ENCODE data around the gene USP21.

Gene USP21

GRCh38 chr1:161162806-161163205 lies 3.5 kb downstream of the USP21 start:
- Histone ChIP-seq H3K4me3 (ENCODE audit: low read depth in 1 of 2, low read length in 2 of 2) (no peak overlapping the region), H3K27ac (ENCODE audit: low read length) (no peak overlapping the region)
- ATAC-seq (ENCODE audit: insufficient read depth, low read depth) = no peak

GRCh38 chr1:161163793-161164192 lies 4.5 kb downstream of the USP21 start:
- H3K79me2 ChIP-seq (ENCODE audit: insufficient read depth, low read length) = peaks cover 28% of the 10 kb centered on the region
- peaks cover 82% of the 10 kb centered on the region for H3K4me1 ChIP-seq (ENCODE audit: insufficient read depth, low read length)
- no peaks in the 10 kb centered on the region for H4K20me1 ChIP-seq (ENCODE audit: insufficient read depth, low read length)
- peaks cover 49% of the 10 kb centered on the region for H3K36me3 ChIP-seq (ENCODE audit: insufficient read depth, low read length)
- no peaks in the 10 kb centered on the region for H3K9me3 ChIP-seq (ENCODE audit: insufficient read depth, low read length, severe bottlenecking)
- TF ChIP-seq EZH2 (IDR thresholded peaks at IDR 0.05; ENCODE audit: borderline replicate concordance, low read depth, low read length, severe bottlenecking) = no peak
- TF ChIP-seq CTCF (IDR thresholded peaks at IDR 0.05; ENCODE audit: borderline replicate concordance, extremely low read depth, low read length, poor library complexity, severe bottlenecking) = no peak
- H2AFZ ChIP-seq (ENCODE audit: low read depth, low read length) = no peak overlapping the region
- no peak for ATAC-seq (ENCODE audit: insufficient read depth, low read depth)
- no peak overlapping the region for H3K27ac ChIP-seq (ENCODE audit: low read length)
- DNase-seq = no peak
- H3K27me3 ChIP-seq (ENCODE audit: insufficient read depth, low read length, poor library complexity) = no peaks in the 10 kb centered on the region
- H3K9ac ChIP-seq (ENCODE audit: low read depth, low read length) = no peak overlapping the region
- no peak overlapping the region for H3K4me3 ChIP-seq (ENCODE audit: low read depth in 1 of 2, low read length in 2 of 2)
- H3K4me2 ChIP-seq (ENCODE audit: insufficient read depth, low read length) = no peak overlapping the region

More at GRCh38 chr1:161162806-161163205, 3.5 kb downstream of the USP21 start:
- Histone ChIP-seq H3K79me2 (ENCODE audit: insufficient read depth, low read length) (peaks cover 28% of the 10 kb centered on the region), H3K4me2 (ENCODE audit: insufficient read depth, low read length) (0 out of 2 replicates have a peak overlapping the region, but pooled peaks have one; percentile 88), H3K9me3 (ENCODE audit: insufficient read depth, low read length, severe bottlenecking) (no peaks in the 10 kb centered on the region), H2AFZ (ENCODE audit: low read depth, low read length) (no peak overlapping the region), H3K36me3 (ENCODE audit: insufficient read depth, low read length) (peaks cover 59% of the 10 kb centered on the region), H4K20me1 (ENCODE audit: insufficient read depth, low read length) (no peaks in the 10 kb centered on the region), H3K9ac (ENCODE audit: low read depth, low read length) (no peak overlapping the region), H3K4me1 (ENCODE audit: insufficient read depth, low read length) (peaks cover 81% of the 10 kb centered on the region), H3K27me3 (ENCODE audit: insufficient read depth, low read length, poor library complexity) (no peaks in the 10 kb centered on the region)
- DNase-seq = no peak
- TF ChIP-seq EZH2 (IDR thresholded peaks at IDR 0.05; ENCODE audit: borderline replicate concordance, low read depth, low read length, severe bottlenecking) (no peak), CTCF (IDR thresholded peaks at IDR 0.05; ENCODE audit: borderline replicate concordance, extremely low read depth, low read length, poor library complexity, severe bottlenecking) (no peak)

GRCh38 chr1:161164901-161165610 lies 5.8 kb downstream of the USP21 start:
- peaks cover 21% of the 10 kb centered on the region for H3K79me2 ChIP-seq (ENCODE audit: insufficient read depth, low read length)

More at GRCh38 chr1:161164901-161165610, 5.8 kb downstream of the USP21 start:
- H3K9me3 ChIP-seq (ENCODE audit: insufficient read depth, low read length, severe bottlenecking) = no peaks in the 10 kb centered on the region
- H3K27me3 ChIP-seq (ENCODE audit: insufficient read depth, low read length, poor library complexity) = no peaks in the 10 kb centered on the region
- H3K36me3 ChIP-seq (ENCODE audit: insufficient read depth, low read length) = peaks cover 57% of the 10 kb centered on the region
- peak overlapping the region; percentile 79 to 92; a peak in 3 of 4 replicates for H3K4me3 ChIP-seq (ENCODE audit: low read depth in 1 of 2, low read length in 2 of 2)
- no peak for ATAC-seq (ENCODE audit: insufficient read depth, low read depth)
- H3K9ac ChIP-seq (ENCODE audit: low read depth, low read length) = peak overlapping the region; percentile 90
- TF ChIP-seq EZH2 (IDR thresholded peaks at IDR 0.05; ENCODE audit: borderline replicate concordance, low read depth, low read length, severe bottlenecking) (no peak), CTCF (IDR thresholded peaks at IDR 0.05; ENCODE audit: borderline replicate concordance, extremely low read depth, low read length, poor library complexity, severe bottlenecking) (no peak)
- no peak for DNase-seq
- 0 out of 2 replicates have a peak overlapping the region, but pooled peaks have one; percentile 5 for H3K27ac ChIP-seq (ENCODE audit: low read length)
- H3K4me2 ChIP-seq (ENCODE audit: insufficient read depth, low read length) = peak overlapping the region; percentile 100
- H3K4me1 ChIP-seq (ENCODE audit: insufficient read depth, low read length) = peaks cover 74% of the 10 kb centered on the region
- no peak overlapping the region for H2AFZ ChIP-seq (ENCODE audit: low read depth, low read length)
- no peaks in the 10 kb centered on the region for H4K20me1 ChIP-seq (ENCODE audit: insufficient read depth, low read length)
